Measurements from ENCODE around the gene ZRANB3.
"Not testable (repeated sequence)": the region's sequence is repeated elsewhere in the genome, so short reads cannot be mapped to it uniquely, and the experiment has no call there.

The ZRANB3 gene

DNA sequence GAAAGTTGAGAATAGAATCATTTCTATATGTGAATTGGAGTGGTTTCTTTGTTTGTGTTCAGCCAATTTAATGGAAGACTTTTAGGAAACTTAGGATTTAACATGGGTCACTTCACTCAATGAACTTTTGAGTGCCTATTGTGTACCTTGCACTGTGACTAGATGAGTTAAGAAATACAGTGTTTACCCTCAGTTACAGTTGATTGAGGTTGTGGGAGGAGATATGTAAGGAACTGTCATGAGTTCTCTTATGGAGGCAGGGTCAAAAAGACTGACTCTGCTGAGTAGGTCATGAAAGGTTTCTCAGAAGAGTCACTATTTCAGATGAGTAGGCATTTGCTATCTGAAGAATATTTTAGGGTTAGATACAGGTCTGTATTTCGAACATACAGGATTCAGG, 380.3 kb downstream of the ZRANB3 start:
- TF ChIP-seq JUND (IDR thresholded peaks at IDR 0.05; ENCODE audit: low read depth), result no peak
- peak in 1 of 2 experiments; percentile 8 for DNase-seq (ENCODE audit: low read depth in 1 of 2, low spot score in 1 of 2)
- in situ Hi-C loops (cut with HindIII; ENCODE audit: low pct_unique_long_range_greater_than_20kb, low sequenced_read_pairs), result no loop called here

GRCh38 chr2:135149251-135149650, 381.8 kb downstream of the ZRANB3 start:
- TF ChIP-seq JUND (IDR thresholded peaks at IDR 0.05; ENCODE audit: low read depth), result no peak
- no peak for DNase-seq (ENCODE audit: low read depth in 1 of 2, low spot score in 1 of 2)
- in situ Hi-C loops (cut with HindIII; ENCODE audit: low pct_unique_long_range_greater_than_20kb, low sequenced_read_pairs), result no loop called here

- DNase-seq (ENCODE audit: low read depth in 1 of 2, low spot score in 1 of 2), result no peak
- in situ Hi-C loops (cut with HindIII; ENCODE audit: low pct_unique_long_range_greater_than_20kb, low sequenced_read_pairs), result no loop called here
- TF ChIP-seq JUND (IDR thresholded peaks at IDR 0.05; ENCODE audit: low read depth), result no peak
Observed at GRCh38 chr2:135144343-135144742, 386.7 kb downstream of the ZRANB3 start.

DNA sequence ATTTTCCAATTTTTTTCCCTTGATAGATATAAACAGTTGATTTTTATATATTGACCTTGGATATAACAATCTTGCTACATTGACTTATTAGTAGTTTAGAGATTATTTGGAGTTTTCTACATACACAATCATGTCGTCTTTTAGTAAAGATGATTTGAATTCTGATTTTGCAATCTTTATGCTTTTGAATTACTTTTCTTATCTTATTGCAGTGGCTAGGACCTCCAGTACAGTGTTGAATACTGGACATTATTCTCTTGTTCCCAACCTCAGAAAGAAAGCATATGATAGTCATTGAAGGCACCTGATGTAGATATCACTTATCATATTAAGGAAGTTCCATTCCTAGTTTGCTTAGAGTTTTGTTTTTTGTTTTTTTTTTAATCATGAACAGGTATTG, 388.7 kb downstream of the ZRANB3 start:
- TF ChIP-seq JUND (IDR thresholded peaks at IDR 0.05; ENCODE audit: low read depth), result no peak
- in situ Hi-C loops (cut with HindIII; ENCODE audit: low pct_unique_long_range_greater_than_20kb, low sequenced_read_pairs), result no loop called here
- DNase-seq (ENCODE audit: low read depth in 1 of 2, low spot score in 1 of 2), result no peak

DNA sequence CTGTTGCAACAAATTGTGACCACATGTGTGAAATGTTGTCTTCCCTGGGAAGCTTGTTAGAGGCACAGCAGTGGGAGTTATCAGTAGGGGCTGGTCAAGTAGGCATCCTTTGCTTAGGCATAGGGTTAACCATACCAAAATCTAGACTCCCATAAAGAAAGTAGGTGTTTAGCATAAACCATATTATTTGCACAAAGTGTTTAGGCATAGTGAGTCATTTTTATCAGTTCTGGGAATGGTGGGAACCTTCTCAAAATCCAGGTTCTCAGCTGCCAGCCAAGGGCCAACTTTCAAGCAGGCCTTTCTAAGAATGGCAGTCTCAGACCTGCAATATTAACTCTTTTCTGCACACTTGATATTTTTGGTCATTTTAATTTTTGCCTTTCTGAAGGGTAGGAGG, 390.4 kb downstream of the ZRANB3 start:
- in situ Hi-C loops (cut with HindIII; ENCODE audit: low pct_unique_long_range_greater_than_20kb, low sequenced_read_pairs), result no loop called here
- no peak for DNase-seq (ENCODE audit: low read depth in 1 of 2, low spot score in 1 of 2)
- no peak for TF ChIP-seq JUND (IDR thresholded peaks at IDR 0.05; ENCODE audit: low read depth)

GRCh38 chr2:135132314-135132713, 398.7 kb downstream of the ZRANB3 start:
- TF ChIP-seq JUND (IDR thresholded peaks at IDR 0.05; ENCODE audit: low read depth), result no peak
- no peak for DNase-seq (ENCODE audit: low read depth in 1 of 2, low spot score in 1 of 2)
- in situ Hi-C loops (cut with HindIII; ENCODE audit: low pct_unique_long_range_greater_than_20kb, low sequenced_read_pairs), result no loop called here

- DNase-seq (ENCODE audit: low read depth in 1 of 2, low spot score in 1 of 2), result no peak
- no peak for TF ChIP-seq JUND (IDR thresholded peaks at IDR 0.05; ENCODE audit: low read depth)
- in situ Hi-C loops (cut with HindIII; ENCODE audit: low pct_unique_long_range_greater_than_20kb, low sequenced_read_pairs), result no loop called here
Observed at GRCh38 chr2:135130751-135131150, 400.3 kb downstream of the ZRANB3 start.

- no peak for TF ChIP-seq JUND (IDR thresholded peaks at IDR 0.05; ENCODE audit: low read depth)
- in situ Hi-C loops (cut with HindIII; ENCODE audit: low pct_unique_long_range_greater_than_20kb, low sequenced_read_pairs), result no loop called here
- DNase-seq (ENCODE audit: low read depth in 1 of 2, low spot score in 1 of 2), result no peak
Observed at GRCh38 chr2:135125940-135126339, 405.1 kb downstream of the ZRANB3 start.

- DNase-seq (ENCODE audit: low read depth in 1 of 2, low spot score in 1 of 2), result no peak
- no peak for TF ChIP-seq JUND (IDR thresholded peaks at IDR 0.05; ENCODE audit: low read depth)
Observed at GRCh38 chr2:135124924-135125886, 405.8 kb downstream of the ZRANB3 start.

GRCh38 chr2:135121658-135122039, 409.4 kb downstream of the ZRANB3 start:
- in situ Hi-C loops (cut with HindIII; ENCODE audit: low pct_unique_long_range_greater_than_20kb, low sequenced_read_pairs); DNase-seq (ENCODE audit: low read depth in 1 of 2, low spot score in 1 of 2): not testable (repeated sequence)

More at GRCh38 chr2:135124924-135125886, 405.8 kb downstream of the ZRANB3 start:
- in situ Hi-C loops (cut with HindIII; ENCODE audit: low pct_unique_long_range_greater_than_20kb, low sequenced_read_pairs), result no loop called here

DNA sequence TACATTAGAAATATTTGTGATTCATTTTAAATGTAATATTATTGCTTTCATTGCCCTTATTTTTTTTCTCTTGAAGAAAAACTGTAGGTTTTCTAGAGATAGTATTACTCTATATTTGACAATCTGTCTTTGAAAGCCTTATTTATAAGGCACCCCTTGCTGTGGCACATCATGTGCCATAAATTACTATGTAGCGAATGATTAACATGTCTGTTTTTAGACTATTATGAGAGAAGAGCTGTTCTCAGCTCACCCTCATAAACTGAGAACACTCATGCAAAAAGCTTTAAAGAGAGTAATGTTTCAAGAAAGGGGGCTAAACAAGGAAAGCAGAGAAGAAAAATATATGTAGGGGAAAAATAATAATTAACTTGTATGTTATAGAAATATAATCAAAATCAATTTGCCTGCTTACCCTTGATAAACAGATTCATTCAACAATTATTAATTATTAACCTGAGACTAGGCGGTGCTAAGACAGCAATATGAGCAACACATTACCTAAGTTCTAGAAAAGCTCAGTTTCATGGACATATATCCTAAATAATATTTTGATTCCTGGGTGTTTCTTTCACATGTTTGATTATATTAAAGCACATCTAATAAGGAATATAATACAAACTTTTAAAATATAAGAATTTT, 409.9 kb downstream of the ZRANB3 start:
- in situ Hi-C loops (cut with HindIII; ENCODE audit: low pct_unique_long_range_greater_than_20kb, low sequenced_read_pairs), result no loop called here
- TF ChIP-seq JUND (IDR thresholded peaks at IDR 0.05; ENCODE audit: low read depth), result no peak
- no peak for DNase-seq (ENCODE audit: low read depth in 1 of 2, low spot score in 1 of 2)

DNA sequence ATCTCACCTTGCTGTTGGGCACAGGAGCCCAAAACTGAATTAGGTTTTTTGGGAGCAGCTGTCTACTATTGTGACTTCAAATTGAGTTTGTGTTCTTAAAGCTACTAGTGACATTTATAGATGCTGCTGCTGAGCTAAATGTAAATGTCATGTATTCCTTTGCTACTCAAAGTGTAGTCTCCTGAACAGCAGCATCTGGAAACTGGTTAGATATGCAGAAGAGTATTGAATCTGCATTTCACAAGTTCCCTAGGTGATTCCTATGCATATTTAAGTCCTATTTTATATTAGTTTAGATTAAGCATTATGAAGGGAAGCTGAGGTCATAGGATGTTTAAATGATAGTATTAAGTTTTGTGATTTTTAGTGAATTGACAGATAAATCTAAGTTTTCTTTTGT, 411.4 kb downstream of the ZRANB3 start:
- TF ChIP-seq JUND (IDR thresholded peaks at IDR 0.05; ENCODE audit: low read depth), result no peak
- DNase-seq (ENCODE audit: low read depth in 1 of 2, low spot score in 1 of 2), result no peak
- in situ Hi-C loops (cut with HindIII; ENCODE audit: low pct_unique_long_range_greater_than_20kb, low sequenced_read_pairs), result no loop called here

DNA sequence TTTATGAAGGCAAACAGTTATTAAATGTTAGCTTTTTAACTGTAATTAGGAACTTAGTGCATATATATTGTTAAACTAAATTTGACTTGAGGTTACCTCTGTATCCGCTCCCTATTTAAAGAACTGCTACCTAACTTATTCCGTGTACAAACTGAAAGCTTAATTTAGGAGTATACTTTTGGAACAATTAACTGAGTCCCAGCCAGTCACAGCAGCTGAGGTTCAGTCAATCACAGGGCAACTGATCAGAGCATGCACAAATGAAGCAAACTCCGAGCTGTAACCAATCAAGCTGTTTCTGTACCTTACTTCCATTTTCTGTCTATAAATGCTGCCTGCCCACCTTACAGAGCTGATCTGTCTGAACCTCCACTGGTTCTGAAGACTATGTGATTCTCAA, 417.7 kb downstream of the ZRANB3 start:
- TF ChIP-seq JUND (IDR thresholded peaks at IDR 0.05; ENCODE audit: low read depth), result no peak
- no peak for DNase-seq (ENCODE audit: low read depth in 1 of 2, low spot score in 1 of 2)
- in situ Hi-C loops (cut with HindIII; ENCODE audit: low pct_unique_long_range_greater_than_20kb, low sequenced_read_pairs), result no loop called here

GRCh38 chr2:135105513-135106316, 425.3 kb downstream of the ZRANB3 start:
- DNase-seq (ENCODE audit: low read depth in 1 of 2, low spot score in 1 of 2); in situ Hi-C loops (cut with HindIII; ENCODE audit: low pct_unique_long_range_greater_than_20kb, low sequenced_read_pairs): not testable (repeated sequence)
